Measurements from ENCODE around the gene STK4.

STK4 gene

DNA sequence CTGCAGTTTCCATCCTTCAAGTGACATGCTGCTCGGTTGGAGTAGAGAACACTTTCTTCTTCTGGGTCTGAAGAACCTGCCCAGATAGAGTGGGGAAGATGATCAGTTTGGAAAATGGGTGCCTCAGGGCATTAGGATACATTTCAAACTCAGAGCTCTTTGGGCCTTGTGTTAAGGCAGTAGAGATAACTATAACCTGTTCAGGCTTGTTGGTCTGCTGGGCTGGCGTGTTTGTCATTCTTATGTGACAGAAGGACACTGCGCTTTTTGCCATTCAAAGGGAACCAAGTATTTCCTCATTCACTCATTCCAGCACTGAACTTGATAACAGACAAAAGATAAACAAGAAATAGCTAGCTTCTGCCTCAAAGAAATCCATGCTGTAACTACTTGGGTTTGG, 9.9 kb upstream of the STK4 start:
- POLR2A ChIA-PET, result no interaction called here
- CTCF ChIA-PET, result interaction anchor here (1.0 to 1.5 kb wide), 3 partner anchors 9 to 140 kb away, joined by 3 read pairs; no protein-coding TSS in a partner anchor
- no peak for DNase-seq (ENCODE audit: extremely low spot score)
- TF ChIP-seq, protein P1, sequence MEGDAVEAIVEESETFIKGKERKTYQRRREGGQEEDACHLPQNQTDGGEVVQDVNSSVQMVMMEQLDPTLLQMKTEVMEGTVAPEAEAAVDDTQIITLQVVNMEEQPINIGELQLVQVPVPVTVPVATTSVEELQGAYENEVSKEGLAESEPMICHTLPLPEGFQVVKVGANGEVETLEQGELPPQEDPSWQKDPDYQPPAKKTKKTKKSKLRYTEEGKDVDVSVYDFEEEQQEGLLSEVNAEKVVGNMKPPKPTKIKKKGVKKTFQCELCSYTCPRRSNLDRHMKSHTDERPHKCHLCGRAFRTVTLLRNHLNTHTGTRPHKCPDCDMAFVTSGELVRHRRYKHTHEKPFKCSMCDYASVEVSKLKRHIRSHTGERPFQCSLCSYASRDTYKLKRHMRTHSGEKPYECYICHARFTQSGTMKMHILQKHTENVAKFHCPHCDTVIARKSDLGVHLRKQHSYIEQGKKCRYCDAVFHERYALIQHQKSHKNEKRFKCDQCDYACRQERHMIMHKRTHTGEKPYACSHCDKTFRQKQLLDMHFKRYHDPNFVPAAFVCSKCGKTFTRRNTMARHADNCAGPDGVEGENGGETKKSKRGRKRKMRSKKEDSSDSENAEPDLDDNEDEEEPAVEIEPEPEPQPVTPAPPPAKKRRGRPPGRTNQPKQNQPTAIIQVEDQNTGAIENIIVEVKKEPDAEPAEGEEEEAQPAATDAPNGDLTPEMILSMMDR (IDR thresholded peaks at IDR 0.05; ENCODE audit: control extremely low read depth, extremely low read depth, low read depth, missing control alignments), result no peak

DNA sequence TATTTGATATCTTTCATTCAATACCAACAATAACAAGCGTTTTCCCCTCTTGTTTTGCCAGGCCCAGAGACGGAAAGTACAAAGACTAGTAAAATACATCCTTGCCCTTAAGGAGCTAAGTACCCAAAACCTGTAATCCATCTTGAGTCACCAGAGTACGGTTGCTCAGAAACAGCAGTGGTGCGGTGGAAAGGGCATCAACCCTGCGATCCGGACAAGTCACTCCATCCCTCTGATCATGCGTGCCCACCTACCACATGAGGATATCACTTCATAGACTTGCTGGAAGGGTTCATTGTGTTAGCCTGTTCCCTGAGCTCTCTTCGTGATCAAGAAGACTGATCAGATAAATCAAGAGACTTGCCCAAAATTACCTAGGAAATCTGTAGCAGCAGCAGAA, 8.0 kb upstream of the STK4 start:
- CTCF ChIA-PET, result interaction anchor here (1.3 kb wide), 1 partner anchor 20 kb away, joined by 5 read pairs; no protein-coding TSS in a partner anchor
- DNase-seq (ENCODE audit: extremely low spot score), result no peak
- TF ChIP-seq, protein P1 (IDR thresholded peaks at IDR 0.05; ENCODE audit: control extremely low read depth, extremely low read depth, low read depth, missing control alignments), result no peak
- POLR2A ChIA-PET, result interaction anchor here (0.6 kb wide), 1 partner anchor 9 kb away, joined by 3 read pairs; no protein-coding TSS in a partner anchor

DNA sequence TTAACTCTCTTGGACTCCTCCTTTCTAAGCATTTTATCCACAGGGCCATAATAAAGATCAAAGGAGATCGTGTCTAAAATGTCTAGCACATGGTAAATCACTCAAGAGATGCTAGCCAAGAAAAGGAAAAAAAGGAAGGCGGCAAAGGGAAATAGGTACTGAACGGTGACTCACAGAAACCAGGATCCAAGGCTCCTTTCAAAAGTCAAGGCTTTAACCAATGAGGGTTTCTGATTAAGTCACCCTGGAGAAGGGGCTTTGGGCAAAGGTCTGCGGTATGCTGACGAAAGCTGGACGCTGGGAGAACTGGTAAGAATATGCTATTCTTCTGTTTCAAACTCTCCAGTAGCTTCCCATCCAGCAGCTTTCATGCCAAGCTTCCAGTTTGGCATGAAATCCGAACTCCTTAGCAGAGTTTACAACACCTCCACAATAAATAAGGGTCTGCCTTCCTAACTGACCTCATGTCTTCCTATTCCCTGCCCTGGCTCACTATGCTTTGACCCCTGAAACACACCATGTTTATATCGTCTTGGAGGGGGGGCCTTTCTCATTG, 7.2 kb upstream of the STK4 start:
- POLR2A ChIA-PET, result interaction anchor here (1.2 kb wide), 1 partner anchor 12 kb away, joined by 5 read pairs; no protein-coding TSS in a partner anchor
- DNase-seq (ENCODE audit: extremely low spot score), result no peak
- CTCF ChIA-PET, result interaction anchor here (1.0 to 2.3 kb wide), 5 partner anchors 12 to 137 kb away, joined by 3 to 7 read pairs (median 3); no protein-coding TSS in a partner anchor
- TF ChIP-seq, protein P1 (IDR thresholded peaks at IDR 0.05; ENCODE audit: control extremely low read depth, extremely low read depth, low read depth, missing control alignments), result no peak

DNA sequence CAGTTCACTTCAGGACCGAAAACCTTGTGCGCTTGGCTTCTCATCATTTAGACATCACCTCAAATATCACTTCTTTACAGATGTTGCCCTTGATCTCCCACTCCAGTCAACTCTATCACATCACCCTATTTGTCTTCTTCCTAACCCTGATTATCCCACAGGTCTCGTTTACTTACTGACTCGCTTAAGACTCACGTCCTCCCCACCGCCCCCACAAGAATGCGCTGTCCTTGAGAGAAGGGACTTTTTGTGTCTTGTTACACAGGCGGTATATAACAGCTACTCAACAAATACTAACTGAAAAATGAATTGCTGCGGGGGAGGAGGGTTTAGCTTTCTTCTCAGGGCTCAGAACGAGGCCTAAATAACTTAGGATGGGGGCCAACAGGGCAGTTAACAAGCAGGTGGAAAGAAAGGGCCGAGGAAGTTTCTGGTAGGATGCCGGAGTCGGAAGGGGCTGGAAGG, 6.6 kb upstream of the STK4 start:
- ChIA-PET POLR2A (interaction anchor here (1.2 kb wide), 1 partner anchor 12 kb away, joined by 5 read pairs; no protein-coding TSS in a partner anchor), CTCF (interaction anchor here (0.8 to 2.3 kb wide), 9 partner anchors 10 to 136 kb away, joined by 3 to 7 read pairs (median 4); no protein-coding TSS in a partner anchor)
- DNase-seq (ENCODE audit: extremely low spot score), result peak; percentile 38
- TF ChIP-seq, protein P1 (IDR thresholded peaks at IDR 0.05; ENCODE audit: control extremely low read depth, extremely low read depth, low read depth, missing control alignments), result no peak

DNA sequence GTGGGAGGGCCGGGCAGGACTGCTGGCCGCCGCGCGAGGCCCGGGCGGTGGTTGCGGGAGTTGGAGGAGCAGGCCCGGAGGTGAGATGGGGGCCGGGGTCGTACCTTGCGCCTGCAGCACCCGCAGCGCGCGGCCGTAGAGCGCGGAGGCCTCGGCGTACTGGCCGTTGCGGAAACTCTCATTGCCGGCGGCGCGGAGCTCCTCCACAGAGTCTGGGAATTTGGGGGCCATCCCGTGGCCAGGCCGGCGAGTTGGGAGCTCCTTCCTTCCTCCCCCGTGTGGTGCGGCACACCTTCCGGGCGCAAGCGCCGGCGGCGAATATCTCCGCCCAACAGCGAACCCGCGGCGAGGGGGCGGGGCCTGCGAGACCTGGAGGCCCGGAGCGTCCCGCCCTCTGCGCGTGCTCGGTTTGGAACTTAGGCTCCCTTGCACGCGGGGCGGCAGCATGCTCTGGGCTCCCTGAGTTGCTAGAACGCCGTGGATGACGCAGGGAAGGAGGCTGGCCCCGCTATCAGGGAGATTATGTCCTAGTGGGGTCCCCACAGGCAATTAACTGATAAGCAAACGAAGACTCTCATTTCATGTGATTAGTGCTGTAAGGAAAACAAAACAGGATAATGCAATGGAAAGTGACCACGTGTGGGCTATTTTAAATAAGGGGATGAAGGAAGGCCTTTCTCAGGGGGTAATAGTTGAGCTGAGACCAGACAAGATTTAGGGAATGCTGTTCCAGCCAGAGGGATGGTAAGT, 6.0 kb upstream of the STK4 start, which contains the start of gene TOMM34:
Gene TOMM34 (minus strand): TSS at position 295 of the 750 bp plus-strand sequence. CDS start 64 bp downstream, at position 231.
- CTCF ChIA-PET, result interaction anchor here (0.8 to 2.3 kb wide), 9 partner anchors 11 to 135 kb away, joined by 3 to 7 read pairs (median 4); no protein-coding TSS in a partner anchor
- POLR2A ChIA-PET, result interaction anchor here (1.2 kb wide), 1 partner anchor 11 kb away, joined by 5 read pairs; no protein-coding TSS in a partner anchor
- peak; percentile 97 for DNase-seq (ENCODE audit: extremely low spot score)
- TF ChIP-seq, protein P1 (IDR thresholded peaks at IDR 0.05; ENCODE audit: control extremely low read depth, extremely low read depth, low read depth, missing control alignments), result peak; percentile 1

Measured in GM10248 (cell line).